HG02852 (cell line): ENCODE measurements around the gene SLAIN2.
"Not testable (repeated sequence)": the region's sequence is repeated elsewhere in the genome, so short reads cannot be mapped to it uniquely, and the experiment has no call there.

Experiments
- ATAC-seq: cut with Tn5 transposase; IDR thresholded peaks from one replicate; pipeline ENCODE4 v1.9.1; 2021; ENCODE audit warnings: mild to moderate bottlenecking, moderate library complexity; ENCODE audit not compliant: unreplicated experiment

SLAIN2 gene

GRCh38 chr4:48432017-48432416, 90.7 kb downstream of the SLAIN2 start:
- ATAC-seq, result no peak

GRCh38 chr4:48436318-48436717, 95.0 kb downstream of the SLAIN2 start:
- ATAC-seq, result no peak

GRCh38 chr4:48439988-48440387, 98.7 kb downstream of the SLAIN2 start:
- ATAC-seq, result no peak

GRCh38 chr4:48440914-48441313, 99.6 kb downstream of the SLAIN2 start:
- ATAC-seq, result not testable (repeated sequence)

GRCh38 chr4:48445704-48446103, 104.4 kb downstream of the SLAIN2 start:
- no peak for ATAC-seq

GRCh38 chr4:48446642-48447041, 105.3 kb downstream of the SLAIN2 start:
- no peak for ATAC-seq

GRCh38 chr4:48449151-48449550, 107.8 kb downstream of the SLAIN2 start:
- ATAC-seq, result no peak

GRCh38 chr4:48450740-48451139, 109.4 kb downstream of the SLAIN2 start:
- ATAC-seq, result no peak

- not testable (repeated sequence) for ATAC-seq
Measured at GRCh38 chr4:48451656-48452055, 110.3 kb downstream of the SLAIN2 start.

GRCh38 chr4:48454591-48454990, 113.3 kb downstream of the SLAIN2 start:
- ATAC-seq, result no peak

- no peak for ATAC-seq
Measured at GRCh38 chr4:48461000-48461399, 119.7 kb downstream of the SLAIN2 start.

- ATAC-seq, result no peak
Measured at GRCh38 chr4:48462363-48462762, 121.0 kb downstream of the SLAIN2 start.

- ATAC-seq, result no peak
Measured at GRCh38 chr4:48467442-48467841, 126.1 kb downstream of the SLAIN2 start.

- ATAC-seq, result no peak
Measured at GRCh38 chr4:48467891-48468290, 126.6 kb downstream of the SLAIN2 start.

- no peak for ATAC-seq
Measured at GRCh38 chr4:48470137-48470536, 128.8 kb downstream of the SLAIN2 start.

GRCh38 chr4:48470570-48470969, 129.2 kb downstream of the SLAIN2 start:
- no peak for ATAC-seq

- no peak for ATAC-seq
Measured at GRCh38 chr4:48472794-48473193, 131.5 kb downstream of the SLAIN2 start.

- ATAC-seq, result no peak
Measured at GRCh38 chr4:48475770-48476169, 134.4 kb downstream of the SLAIN2 start.
